Peyer's patch (tissue), 4 donors: ENCODE results near the gene GNAO1.

Experiments used
- POLR2A ChIP-seq, 2 donors: fragments of 450-650 bp; IDR thresholded peaks; one replicate each; pipeline ENCODE4 v1.5.1; 2017; ENCODE audit warnings: antibody characterized with exemption in 2 of 2, mild to moderate bottlenecking in 2 of 2, moderate library complexity in 2 of 2
- TF ChIP-seq, protein P1 (sequence below), 6 experiments: fragments of 450-650 bp in 4 of 6; fragments of 200-600 bp in 2 of 6; sonication (generic) in 1 of 6; IDR thresholded peaks; one replicate each; pipeline ENCODE4 v1.5.1; 2017 to 2019; ENCODE audit warnings: antibody characterized with exemption in 6 of 6, mild to moderate bottlenecking in 3 of 6, moderate library complexity in 1 of 6

- TF ChIP-seq, protein P1, sequence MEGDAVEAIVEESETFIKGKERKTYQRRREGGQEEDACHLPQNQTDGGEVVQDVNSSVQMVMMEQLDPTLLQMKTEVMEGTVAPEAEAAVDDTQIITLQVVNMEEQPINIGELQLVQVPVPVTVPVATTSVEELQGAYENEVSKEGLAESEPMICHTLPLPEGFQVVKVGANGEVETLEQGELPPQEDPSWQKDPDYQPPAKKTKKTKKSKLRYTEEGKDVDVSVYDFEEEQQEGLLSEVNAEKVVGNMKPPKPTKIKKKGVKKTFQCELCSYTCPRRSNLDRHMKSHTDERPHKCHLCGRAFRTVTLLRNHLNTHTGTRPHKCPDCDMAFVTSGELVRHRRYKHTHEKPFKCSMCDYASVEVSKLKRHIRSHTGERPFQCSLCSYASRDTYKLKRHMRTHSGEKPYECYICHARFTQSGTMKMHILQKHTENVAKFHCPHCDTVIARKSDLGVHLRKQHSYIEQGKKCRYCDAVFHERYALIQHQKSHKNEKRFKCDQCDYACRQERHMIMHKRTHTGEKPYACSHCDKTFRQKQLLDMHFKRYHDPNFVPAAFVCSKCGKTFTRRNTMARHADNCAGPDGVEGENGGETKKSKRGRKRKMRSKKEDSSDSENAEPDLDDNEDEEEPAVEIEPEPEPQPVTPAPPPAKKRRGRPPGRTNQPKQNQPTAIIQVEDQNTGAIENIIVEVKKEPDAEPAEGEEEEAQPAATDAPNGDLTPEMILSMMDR (IDR thresholded peaks at IDR 0.05), result no peak
- TF ChIP-seq POLR2A (IDR thresholded peaks at IDR 0.05), result no peak
These were observed 155.9 kb downstream of the GNAO1 start for GRCh38 chr16:56347166-56347565.
